ENCODE results near the gene KRT82. TPM values are rescaled to one million over a fixed set of nuclear protein-coding genes. Genes with fewer than 3 reads are reported as not detected.

Gene KRT82
- total and polyA plus RNA-seq, 12 donors, result not detected

GRCh38 chr12:52382854-52383253 lies 23.3 kb downstream of the KRT82 start:
- 69 to 79% (median 70%) methylated on average over 2 of the region's 2 CpGs for WGBS, 4 donors
- intact Hi-C loops (cut with DNase I), result no loop called here
- no peak for TF ChIP-seq CTCF (IDR thresholded peaks at IDR 0.05)
- TF ChIP-seq POLR2A (IDR thresholded peaks at IDR 0.05), result no peak
- H3K27ac ChIP-seq, result no peak overlapping the region
- no peaks in the 10 kb centered on the region for H3K27me3 ChIP-seq
- no peaks in the 10 kb centered on the region for H3K36me3 ChIP-seq (replicated peaks in 1 of 2)
- no peak for DNase-seq
- no peaks in the 10 kb centered on the region for H3K9me3 ChIP-seq (replicated peaks in 1 of 3)
- no peak overlapping the region for H3K4me3 ChIP-seq
- H3K4me1 ChIP-seq (replicated peaks in 1 of 2), result no peaks in the 10 kb centered on the region

DNA sequence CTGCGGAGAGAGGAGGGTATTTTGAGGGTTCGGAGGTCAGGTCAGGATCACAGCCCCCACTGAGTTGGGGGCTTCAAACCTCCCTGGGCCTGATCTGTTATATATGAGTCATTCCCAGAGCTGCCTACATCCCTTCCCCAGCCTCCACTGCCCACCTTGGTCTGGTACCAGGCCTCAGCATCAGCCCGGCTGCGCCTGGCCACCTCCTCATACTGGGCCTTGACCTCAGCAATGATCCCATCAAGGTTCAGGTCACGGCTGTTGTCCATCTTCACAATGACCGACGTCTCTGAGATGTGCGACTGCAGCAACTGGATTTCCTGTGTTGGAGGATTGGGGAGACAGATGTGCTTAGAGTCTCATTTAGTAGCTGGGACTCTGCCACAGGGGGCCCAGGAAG lies 24.9 kb downstream of the KRT82 start:
- H3K4me1 ChIP-seq (replicated peaks in 1 of 2), result no peaks in the 10 kb centered on the region
- H3K4me3 ChIP-seq, result no peak overlapping the region
- intact Hi-C loops (cut with DNase I), result no loop called here
- no peak overlapping the region for H3K27ac ChIP-seq
- no peak for TF ChIP-seq POLR2A (IDR thresholded peaks at IDR 0.05)
- no peak for TF ChIP-seq CTCF (IDR thresholded peaks at IDR 0.05)
- no peaks in the 10 kb centered on the region for H3K27me3 ChIP-seq
- H3K9me3 ChIP-seq (replicated peaks in 1 of 3), result no peaks in the 10 kb centered on the region
- no peaks in the 10 kb centered on the region for H3K36me3 ChIP-seq (replicated peaks in 1 of 2)
- WGBS, 4 donors, result 79 to 89% (median 87%) methylated on average over 3 to 8 of the region's 8 CpGs
- DNase-seq, result no peak

DNA sequence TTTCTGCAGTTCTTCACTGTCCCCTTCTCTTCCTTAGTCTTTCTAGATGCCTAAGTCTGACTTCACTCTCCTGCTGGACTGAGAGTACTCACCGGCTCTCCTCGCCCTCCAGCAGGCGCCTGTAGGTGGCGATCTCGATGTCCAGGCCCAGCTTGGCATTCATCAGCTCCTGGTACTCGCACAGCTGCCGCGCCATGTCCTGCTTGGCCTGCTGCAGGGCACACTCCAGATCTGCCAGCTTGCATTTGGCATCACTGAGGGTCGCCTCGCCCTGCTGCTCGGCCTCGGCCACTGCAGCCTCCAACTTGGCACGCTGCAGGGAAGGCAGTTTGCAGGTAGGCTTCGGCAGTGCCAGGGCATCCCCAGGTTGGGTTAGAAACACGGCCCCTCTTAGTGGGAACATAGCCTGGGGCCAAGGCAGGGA lies 25.9 kb downstream of the KRT82 start:
- DNase-seq, result peak in 5 of 7 donors; percentile 28 to 62 (median 41)
- TF ChIP-seq POLR2A (IDR thresholded peaks at IDR 0.05) (no peak), CTCF (IDR thresholded peaks at IDR 0.05) (peak in 4 of 6 experiments; percentile 13 to 36 (median 36))
- Histone ChIP-seq H3K4me3 (no peak overlapping the region), H3K27ac (no peak overlapping the region), H3K9me3 (replicated peaks in 1 of 3) (no peaks in the 10 kb centered on the region), H3K4me1 (replicated peaks in 1 of 2) (no peaks in the 10 kb centered on the region), H3K36me3 (replicated peaks in 1 of 2) (no peaks in the 10 kb centered on the region), H3K27me3 (no peaks in the 10 kb centered on the region)
- intact Hi-C loops (cut with DNase I), result no loop called here
- WGBS, 4 donors, result 48 to 71% (median 63%) methylated on average over 9 to 15 of the region's 15 CpGs

- Histone ChIP-seq H3K9me3 (replicated peaks in 1 of 3) (no peaks in the 10 kb centered on the region), H3K4me1 (replicated peaks in 1 of 2) (no peaks in the 10 kb centered on the region), H3K27me3 (no peaks in the 10 kb centered on the region), H3K4me3 (no peak overlapping the region), H3K27ac (no peak overlapping the region), H3K36me3 (replicated peaks in 1 of 2) (no peaks in the 10 kb centered on the region)
- intact Hi-C loops (cut with DNase I), result loop anchor here (10.0 kb wide), 2 partner anchors 205 to 595 kb away; no protein-coding TSS in a partner anchor
- 70 to 82% (median 73%) methylated on average over 5 to 6 of the region's 6 CpGs for WGBS, 4 donors
- no peak for DNase-seq
- TF ChIP-seq POLR2A (IDR thresholded peaks at IDR 0.05) (no peak), CTCF (IDR thresholded peaks at IDR 0.05) (no peak)
These were observed 26.6 kb downstream of the KRT82 start for GRCh38 chr12:52379536-52379935.

Measured in adrenal gland (tissue), 12 donors.